Dermis microvascular lymphatic vessel endothelial cell (primary cell): ENCODE measurements around the gene MCTP1. TPM values are rescaled to one million over a fixed set of nuclear protein-coding genes. Genes with fewer than 3 reads are reported as not detected.
A peak's percentile ranks its signal among the peaks of the same experiment; 100 is the strongest.
"Not testable (repeated sequence)": the region's sequence is repeated elsewhere in the genome, so short reads cannot be mapped to it uniquely, and the experiment has no call there.

Source experiments
- DNase-seq, 2 donors: peaks; one replicate each; pipeline versions ENCODE4 v3.0.0 to v3.0.0-alpha.2; 2010; ENCODE audit warnings: low read depth in 2 of 2
- total RNA-seq: library from RNA; depleted of rRNA; stranded (reverse); fragments of >200 nt; gene quantifications from 2 replicates; pipeline ENCODE4 v1.2.1, GENCODE V29; 2014

MCTP1 gene
- total RNA-seq, 1 donor from 2014 or later: 38.8 TPM

DNA sequence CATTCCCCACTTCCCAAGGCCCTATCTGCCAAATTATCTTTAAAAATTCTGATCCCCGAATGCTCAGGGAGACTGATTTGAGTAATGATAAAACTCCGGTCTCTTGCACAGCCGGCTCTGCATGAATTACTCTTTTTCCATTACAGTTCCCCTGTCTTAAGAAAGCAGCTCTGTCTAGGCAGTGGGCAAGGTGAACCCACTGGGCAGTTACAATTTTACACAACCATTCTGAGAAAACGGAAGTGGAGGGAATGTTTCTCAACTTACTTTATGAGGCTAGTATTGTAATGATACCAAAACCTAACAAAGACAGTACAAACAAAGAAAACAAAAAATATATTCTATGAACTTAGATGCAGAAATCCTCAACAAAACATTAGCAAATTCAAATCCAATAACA is 100.0 kb downstream of the MCTP1 start:
- DNase-seq: no peak

DNA sequence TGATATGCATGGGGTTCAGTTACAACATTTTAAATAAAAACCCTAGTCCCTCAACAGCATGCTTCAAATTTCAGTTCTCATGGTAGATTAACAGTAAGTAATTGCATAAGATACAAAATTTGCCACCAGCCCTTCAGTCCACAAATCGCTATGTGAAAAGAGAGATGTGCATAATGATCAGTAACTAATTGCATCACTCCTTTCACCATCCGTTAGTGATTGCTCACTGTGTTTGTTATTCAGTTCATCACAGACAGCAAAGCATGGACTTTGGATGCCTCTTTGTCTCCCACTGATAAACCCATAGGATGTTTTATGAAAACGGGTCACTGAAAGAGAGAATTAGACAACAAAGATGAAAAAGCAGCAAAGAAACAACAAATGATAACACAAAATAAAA is 103.2 kb downstream of the MCTP1 start:
- DNase-seq: no peak

DNA sequence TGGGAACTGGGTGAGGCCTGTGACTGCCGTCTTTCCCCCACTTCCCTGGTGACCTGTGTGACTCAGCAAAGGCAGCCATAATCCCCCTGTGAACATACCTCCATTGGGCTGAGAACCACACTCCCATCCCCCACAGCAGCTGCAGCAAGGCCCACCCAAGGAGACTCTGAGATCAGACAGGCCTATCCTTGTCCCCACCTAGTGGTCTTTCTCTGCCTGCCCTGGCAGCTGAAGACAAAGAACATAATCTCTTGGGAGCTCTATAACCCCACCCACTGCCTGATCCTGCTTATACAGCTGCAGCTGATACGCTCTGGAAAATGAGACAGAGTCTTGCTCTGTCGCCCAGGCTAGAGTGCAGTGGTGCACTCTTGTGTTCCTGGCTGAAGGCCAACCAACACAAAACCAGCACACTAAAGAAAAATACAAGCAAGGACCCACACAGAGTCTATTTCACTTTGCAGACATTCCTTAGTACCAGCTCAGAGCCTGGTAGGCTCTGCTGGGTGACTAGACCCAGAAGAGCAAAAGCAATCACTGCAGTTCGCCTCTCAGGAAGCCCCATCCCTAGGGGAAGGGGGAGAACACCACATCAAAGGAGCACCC is 106.7 kb downstream of the MCTP1 start:
- DNase-seq: peak in 1 of 2 donors; percentile 91

DNA sequence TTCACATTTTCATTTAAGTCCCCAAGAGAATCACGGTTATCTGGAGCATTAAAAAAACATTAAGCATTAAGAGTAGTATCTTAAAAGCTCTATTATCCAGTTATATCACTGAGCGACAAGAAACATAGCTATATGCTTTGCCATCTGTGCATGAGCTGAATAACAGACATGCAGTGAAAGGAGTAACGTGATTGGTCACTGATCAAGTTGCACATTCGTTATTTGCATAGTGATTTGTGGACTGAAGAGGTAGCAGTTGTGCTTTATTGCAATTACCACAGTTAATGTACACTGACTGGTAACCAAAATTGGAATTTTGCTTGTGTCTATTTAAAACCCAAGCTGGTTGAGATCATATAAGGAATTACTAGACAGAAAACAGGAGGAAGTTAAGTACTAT is 107.4 kb downstream of the MCTP1 start:
- DNase-seq: peak in 1 of 2 donors; percentile 32

DNA sequence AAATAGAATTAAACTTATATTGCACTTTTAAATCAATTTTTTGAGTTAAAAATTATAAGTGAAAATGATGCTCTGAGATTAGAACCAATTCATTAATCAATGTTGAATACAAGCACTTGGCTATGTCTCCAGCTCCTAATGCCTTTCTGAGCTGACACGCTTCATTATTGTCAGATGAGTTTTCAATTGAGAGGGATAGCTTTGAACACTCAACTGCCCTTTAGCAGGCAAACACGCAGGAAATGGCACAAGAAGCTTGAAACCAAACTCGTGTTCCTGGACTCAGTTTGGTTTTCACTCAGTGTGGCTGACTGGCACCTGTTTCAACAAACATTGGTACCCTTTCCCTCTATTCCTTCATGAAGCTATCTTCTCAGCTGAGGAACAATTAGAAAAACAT is 109.8 kb downstream of the MCTP1 start:
- no peak for DNase-seq

DNA sequence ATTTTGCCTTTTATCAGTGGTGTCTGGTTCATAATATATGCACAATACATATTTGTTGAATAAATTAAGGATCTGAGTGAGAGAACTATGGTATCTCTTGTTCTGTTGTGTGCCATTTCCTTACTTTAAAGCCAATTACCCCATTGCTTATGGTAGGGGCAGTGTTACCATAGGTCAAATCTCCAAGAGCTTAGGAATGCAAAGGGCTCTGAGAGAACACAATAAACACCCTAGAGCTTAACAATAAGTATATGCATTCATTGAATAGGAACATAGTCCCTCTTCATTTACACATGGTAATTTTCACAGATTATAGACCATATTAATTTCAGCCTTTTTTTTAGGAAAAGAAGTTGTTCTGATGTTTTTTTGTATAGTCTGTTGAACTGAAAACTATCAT is 112.2 kb downstream of the MCTP1 start:
- DNase-seq: no peak

DNA sequence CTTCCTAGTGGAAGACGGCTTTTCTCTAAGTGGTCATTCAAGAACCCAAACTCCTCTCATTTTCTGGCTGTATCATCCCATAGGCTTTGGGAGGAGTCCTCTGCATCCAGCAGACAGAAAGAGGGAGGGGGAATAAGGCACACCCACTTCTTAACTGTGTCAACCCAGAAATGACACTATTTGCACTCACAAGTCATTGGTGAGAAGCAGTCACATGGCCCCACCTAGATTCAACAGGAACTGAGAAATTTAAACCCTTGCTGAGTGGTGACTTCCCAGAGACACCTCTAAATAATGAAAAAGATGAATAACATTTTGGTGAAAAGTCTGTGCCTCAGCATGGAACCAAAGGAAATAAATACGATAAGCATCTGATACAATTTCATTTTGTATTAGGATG is 120.0 kb downstream of the MCTP1 start:
- DNase-seq: no peak

DNA sequence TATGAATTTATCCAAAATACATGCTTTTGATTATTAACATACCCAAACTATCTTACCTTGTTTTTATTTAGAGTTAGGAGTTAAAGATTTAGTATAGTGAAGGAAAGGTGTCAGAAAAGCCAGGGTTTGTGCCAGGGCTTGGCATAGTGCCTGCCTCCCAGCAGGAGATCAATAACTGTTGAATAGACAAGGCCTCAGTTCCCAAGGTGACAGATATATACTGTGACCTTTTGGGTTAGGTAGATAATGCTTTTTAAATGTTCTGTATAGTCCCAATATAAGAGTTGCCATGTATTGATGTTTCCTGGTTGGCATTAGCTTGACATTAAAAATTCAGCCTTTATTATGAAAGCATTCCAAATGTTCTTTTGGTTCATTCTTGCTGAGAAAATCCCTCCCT is 121.8 kb downstream of the MCTP1 start:
- DNase-seq: no peak

DNA sequence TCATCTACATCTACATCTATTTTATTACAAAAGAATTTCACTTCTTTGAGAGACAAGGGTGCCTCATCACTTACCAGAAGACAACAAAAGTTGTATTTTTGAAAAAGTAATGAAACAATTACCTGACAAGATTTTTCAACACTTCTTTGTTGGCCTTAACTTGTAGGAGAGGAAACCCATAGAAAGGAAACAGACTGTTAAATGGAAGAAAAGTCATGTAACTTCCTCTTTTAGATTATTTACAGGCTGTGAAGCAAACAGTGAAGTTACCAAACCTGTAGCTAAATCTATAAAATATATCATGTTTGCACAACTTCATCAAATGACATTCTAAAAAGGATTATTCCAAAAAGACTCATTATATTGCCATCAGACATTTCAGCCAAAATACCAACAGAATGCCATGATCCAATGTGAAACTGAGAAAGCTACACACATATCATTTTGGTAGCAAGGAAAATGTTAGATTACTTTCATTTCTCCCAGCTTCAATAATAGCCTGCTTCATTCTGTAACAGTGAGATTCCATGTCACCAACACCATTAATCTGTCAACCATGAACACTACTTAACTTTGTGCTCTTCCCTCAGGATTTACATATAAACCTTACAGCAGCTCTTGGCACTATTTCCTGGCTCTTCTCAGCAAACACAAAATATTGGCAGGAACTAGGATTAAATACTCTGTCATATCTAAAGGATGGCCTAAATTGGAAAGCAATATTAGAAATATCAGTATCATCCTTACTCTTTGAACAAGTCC is 122.5 kb downstream of the MCTP1 start:
- DNase-seq: peak in 1 of 2 donors; percentile 32

DNA sequence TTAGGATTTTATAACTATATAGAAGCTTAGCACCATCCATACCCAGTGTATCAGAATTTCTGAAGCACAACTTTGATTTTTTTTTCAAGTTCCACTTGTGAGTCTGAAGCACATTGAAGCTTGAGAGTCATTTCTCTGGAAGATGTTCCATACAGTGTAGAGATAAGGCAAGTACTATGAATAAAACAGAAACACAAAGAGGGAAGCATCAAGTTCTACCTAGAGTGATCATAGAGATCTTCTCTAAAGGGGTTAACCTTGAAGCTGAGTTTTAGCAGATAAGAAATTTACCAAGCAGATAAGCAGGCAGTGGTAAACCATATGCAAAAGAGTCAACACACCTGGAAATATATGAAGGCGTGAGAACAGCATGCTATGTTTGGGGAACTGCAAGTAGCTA is 125.3 kb downstream of the MCTP1 start:
- no peak for DNase-seq

DNA sequence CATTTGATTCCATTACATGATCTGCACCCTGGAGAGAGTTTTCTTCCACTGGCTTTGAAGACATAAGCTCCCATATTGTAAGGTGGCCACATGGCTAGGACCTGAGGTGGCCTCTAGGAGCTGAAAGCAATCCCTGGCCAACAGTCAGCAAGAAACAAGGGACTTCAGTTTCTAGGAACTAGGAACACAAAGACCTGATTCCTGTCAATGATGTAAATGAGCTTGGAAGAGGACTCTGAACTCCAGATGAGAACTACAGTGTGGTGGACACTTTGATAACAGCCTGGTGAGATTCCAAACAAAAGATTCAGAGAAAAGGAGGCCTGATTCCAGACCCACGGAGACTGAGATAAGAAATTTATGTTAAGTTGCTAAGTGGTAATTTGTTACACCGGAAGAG is 129.0 kb downstream of the MCTP1 start:
- DNase-seq: no peak

DNA sequence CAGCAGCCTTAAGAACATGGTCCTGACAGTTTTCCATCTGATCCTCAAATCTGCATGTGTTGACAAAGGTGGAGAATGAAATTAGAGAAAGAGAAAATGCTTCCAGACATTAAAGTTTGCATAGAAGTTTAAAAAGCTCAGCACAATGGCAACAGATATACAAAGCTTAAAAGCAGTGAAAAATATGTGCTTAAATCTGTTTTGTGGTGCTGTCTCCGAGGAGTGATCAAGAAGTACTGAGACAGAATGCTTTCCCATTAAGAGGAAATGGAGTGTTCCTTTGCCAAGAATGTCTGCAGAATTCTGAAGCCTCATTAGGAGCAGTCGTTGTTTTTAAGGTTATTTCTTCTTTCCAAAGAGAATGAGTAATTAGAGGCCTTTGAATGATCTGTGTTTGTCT is 131.4 kb downstream of the MCTP1 start:
- peak in 1 of 2 donors; percentile 60 for DNase-seq

DNA sequence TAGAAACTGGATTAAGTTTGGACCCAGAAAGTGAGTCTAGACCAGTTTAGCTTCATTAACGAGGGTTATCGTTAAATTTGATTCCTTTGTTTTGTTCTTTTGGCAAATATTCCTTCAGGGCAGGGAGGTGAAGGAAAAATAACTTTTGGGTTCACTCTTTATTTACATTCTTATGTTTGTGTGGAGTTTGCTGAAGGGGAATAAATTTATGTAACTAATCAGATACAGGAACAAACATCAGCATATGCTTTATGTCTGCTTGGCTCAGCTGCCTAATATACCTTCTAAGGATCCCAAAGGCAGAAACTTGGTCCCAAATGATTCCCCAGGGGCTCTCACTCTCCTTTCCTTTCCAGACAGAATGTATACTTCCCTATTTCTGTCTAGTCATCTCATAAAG is 132.4 kb downstream of the MCTP1 start:
- no peak for DNase-seq

DNA sequence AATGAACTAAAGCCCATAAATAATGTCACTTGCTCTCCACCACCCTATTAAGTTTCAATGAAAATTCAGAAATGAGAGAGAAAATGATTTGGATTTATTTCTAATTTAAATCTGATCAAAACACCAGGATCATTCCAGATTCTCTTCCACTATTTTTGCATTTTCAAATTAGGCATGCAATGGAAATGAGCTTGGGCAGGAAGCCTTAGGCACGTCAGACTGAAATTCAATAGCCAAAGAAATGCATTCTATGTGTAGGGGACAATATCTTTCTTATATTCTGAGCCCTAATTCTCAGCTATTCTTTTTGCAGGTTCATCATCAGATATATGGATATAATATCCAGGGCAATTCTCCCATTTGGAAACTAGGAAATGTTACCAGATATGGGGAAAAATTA is 132.8 kb downstream of the MCTP1 start:
- no peak for DNase-seq

DNA sequence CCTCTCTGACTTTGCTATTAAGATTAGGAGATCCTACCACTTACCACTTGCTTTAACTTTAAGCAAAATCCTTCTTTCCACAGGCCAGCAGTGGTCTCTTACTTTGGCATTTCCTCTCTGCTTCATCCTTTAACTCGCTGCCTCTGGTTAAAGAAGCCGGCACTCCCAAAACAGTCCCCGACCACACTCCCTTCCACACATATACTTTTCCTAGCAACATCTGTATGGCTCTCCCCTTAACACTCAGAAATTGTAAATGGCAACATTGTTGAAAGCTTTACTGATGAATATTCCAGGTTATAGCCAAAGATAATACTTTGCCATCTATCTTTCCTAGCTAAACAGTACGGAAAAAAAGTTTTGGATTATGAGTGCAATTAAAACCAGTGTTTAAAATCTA is 133.2 kb downstream of the MCTP1 start:
- no peak for DNase-seq

DNA sequence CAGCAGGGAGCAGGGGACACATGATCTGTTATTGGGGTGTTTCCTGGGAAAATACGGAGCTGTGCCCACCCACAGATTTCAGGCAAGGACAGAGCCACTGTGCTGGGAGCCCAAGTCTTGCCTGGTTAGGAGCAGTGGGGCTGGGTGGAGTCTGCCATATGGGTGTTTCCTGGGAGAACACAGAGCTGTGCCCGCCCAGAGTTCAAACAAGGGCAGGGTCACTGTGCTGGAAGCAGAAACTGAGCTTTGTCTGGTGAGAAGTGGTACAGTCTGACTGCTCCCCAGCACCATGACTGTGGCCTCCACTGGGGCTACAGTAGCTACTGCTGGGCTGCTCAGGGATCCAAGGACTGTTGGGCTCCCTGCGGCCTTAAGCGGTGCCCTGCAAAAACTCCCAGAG is 135.5 kb downstream of the MCTP1 start:
- no peak for DNase-seq

DNA sequence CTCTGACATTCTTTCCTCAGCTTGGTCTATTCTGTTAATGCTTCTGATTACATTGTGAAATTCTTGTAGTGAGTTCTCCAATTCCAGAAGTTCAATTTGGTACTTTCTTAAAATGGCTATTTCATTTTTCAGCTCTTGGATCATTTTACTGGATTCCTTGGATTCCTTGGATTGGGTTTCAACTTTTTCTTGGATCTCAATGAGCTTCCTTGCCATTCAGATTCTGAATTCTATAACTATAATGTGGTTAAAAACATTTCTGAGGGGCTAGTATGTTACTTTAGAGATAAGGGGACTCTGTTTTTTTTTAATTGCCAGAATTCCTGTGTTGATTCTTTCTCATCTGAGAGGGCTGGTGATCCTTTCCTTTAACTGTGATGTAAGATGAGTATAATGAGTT is 136.4 kb downstream of the MCTP1 start:
- no peak for DNase-seq

DNA sequence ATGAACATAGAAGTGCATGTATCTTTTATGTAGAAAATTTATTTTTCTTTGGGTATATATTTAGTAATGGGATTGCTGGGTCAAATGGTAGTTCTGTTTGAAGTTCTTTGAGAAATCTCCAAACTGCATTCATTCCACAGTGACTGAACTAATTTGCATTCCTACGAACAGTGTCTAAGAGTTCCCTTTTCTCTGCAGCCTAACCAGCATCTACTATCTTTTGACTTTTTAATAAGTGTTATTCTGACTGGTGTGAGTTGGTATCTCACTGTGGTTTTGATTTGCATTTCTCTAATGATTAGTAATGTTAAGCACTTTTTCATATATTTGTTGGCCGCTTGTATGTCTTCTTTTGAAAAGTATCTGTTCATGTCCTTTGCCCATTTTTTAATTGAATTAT is 141.0 kb downstream of the MCTP1 start:
- DNase-seq: not testable (repeated sequence)

DNA sequence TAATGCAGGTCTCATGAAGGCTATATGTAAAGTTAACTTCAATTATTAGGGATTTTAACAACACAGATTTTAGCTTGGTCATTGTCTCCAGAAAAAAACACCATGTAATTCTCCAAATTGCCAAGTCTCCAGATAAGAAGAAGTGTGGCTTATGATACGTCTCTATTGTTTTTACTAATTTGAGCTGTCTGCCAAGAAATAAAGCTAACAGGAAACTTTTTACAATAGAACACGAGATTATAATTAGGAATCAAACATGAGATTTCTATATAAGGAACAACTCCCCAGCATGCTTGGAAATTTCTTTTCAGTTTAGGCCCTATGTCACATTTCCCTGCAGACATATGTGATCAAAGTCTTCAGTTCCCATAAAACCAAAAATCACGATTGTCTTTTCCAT is 142.7 kb downstream of the MCTP1 start:
- peak in 1 of 2 donors; percentile 61 for DNase-seq

DNA sequence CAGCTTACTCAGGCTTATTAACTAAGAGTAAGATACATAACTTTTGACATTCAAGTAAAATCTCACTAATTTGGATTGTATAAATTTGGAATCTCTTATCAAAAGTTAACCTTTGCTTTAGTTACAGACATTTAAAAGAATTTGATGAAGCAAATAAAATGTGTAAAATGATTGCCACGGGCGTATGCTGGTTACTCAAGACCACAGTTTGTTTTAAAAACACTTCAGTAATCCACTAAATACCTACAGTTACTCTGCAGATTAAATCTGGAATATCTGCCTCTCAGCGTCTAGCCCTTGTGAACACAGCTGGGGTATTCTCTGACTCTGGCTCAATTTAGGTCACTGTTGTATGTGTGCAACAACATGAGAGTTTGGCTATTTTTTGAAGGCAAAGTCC is 143.8 kb downstream of the MCTP1 start:
- no peak for DNase-seq

DNA sequence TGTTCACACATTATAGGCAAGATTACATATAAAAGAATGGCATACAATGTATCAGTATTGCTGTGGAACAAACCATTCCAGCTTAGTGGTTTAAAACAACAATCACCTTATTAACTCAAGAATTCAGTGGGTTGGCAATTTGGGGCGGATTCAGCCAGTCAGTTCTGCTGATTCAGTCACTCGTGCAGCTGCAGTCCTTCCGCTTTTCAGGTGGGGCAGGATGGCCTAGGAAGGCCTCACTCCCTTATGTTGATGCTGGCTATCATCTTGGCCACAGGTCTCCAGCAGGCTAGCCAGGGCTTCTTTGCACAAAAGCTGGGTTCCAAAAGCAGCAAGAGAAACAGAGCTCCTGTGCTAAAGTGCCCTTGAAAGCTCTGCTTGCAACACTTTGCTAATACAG is 150.6 kb downstream of the MCTP1 start:
- DNase-seq: no peak

DNA sequence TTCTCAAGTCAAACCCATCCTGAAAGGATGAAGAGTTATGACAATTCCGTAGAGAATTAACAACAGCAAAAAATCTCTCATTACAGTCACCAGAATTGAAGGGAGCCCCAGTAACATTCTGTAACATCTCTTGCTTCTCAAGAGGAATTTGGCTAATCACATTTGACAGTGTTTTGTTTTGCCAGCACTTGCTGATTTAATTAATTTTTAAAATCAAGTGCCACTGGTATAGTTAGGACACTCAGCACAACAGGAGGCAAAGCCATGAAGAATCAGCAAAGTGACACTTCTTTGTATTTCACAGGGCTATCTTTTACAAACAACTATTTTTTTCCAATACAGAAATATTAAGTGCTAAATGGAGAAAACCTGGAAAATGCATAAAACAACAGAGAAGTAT is 152.8 kb downstream of the MCTP1 start:
- DNase-seq: no peak

DNA sequence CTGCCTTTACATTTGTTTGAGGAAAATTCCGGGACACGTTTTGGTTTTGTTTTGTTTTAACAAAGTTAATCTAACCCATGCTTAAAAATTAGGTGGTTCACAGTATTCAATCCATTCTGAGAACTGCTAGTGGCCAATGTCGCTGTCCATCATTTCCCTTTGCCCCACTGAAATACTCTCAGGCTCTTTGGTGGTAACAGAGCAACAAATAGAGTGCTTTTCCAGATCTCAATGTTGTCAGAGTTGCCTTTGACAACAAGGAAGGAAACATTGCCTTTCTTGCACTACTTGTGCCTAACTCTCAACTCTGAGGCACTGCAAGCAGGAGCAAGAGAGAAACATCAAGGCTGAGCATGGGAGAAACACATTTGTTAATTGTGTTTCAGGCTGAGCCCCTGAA is 154.0 kb downstream of the MCTP1 start:
- peak in 1 of 2 donors; percentile 57 for DNase-seq

DNA sequence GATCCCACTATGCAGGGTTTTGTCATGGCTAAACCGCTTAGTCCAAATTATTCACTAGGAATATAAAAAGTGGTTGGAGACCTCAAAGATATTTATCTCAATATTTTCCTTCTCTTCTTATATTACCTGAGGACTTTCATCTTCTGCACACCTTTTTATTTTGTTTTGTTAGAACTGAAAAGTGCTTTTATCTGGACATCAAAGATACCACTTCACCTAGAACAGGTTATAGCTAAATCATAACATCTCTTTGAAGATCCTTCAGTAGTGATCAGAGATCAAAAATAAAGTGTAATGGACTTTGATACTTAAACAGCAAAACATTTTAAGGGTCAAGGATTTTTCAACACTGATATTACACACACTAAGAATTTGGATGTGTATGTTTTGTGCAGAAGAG is 160.2 kb downstream of the MCTP1 start:
- no peak for DNase-seq
